Neural progenitor cell (in vitro differentiated cells): ENCODE measurements around the gene KIF15. TPM values are rescaled to one million over a fixed set of nuclear protein-coding genes. Genes with fewer than 3 reads are reported as not detected.

Experiments used
- DNase-seq: peaks from one replicate; pipeline ENCODE4 v3.0.0-alpha.2; 2016; ENCODE audit warnings: low spot score
- H2AFZ ChIP-seq: fragments of 200-600 bp; sonication (generic); replicated peaks from 2 replicates; pipeline ENCODE4 v1.6.1; 2016; ENCODE audit warnings: antibody characterized with exemption
- H3F3A ChIP-seq: fragments of 200-600 bp; sonication (generic); 2 replicates; pipeline ENCODE4 v1.6.1; 2016; ENCODE audit warnings: antibody characterized with exemption, low read depth
- H3K27ac ChIP-seq: fragments of 200-600 bp; sonication (generic); 2 replicates; pipeline ENCODE4 v1.5.1; 2016; ENCODE audit warnings: mild to moderate bottlenecking
- H3K27me3 ChIP-seq: fragments of 200-600 bp; sonication (generic); 2 replicates; pipeline ENCODE4 v1.6.1; 2016; ENCODE audit warnings: mild to moderate bottlenecking, moderate library complexity
- H3K36me3 ChIP-seq: fragments of 200-600 bp; sonication (generic); 2 replicates; pipeline ENCODE4 v1.5.1; 2016
- H3K4me1 ChIP-seq: fragments of 200-600 bp; sonication (generic); 2 replicates; pipeline ENCODE4 v1.6.1; 2016; ENCODE audit warnings: mixed run types
- H3K4me2 ChIP-seq: fragments of 200-600 bp; sonication (generic); 2 replicates; pipeline ENCODE4 v1.6.1; 2016
- H3K4me3 ChIP-seq: fragments of 200-600 bp; sonication (generic); 2 replicates; pipeline ENCODE4 v1.5.1; 2016
- H3K79me2 ChIP-seq: fragments of 200-600 bp; sonication (generic); 2 replicates; pipeline ENCODE4 v1.6.1; 2016; ENCODE audit warnings: low read depth
- H3K9ac ChIP-seq: fragments of 200-600 bp; sonication (generic); 2 replicates; pipeline ENCODE4 v1.6.1; 2016
- H3K9me3 ChIP-seq: fragments of 200-600 bp; sonication (generic); 2 replicates; pipeline ENCODE4 v1.5.1; 2016; ENCODE audit warnings: low read depth
- H4K20me1 ChIP-seq: fragments of 200-600 bp; sonication (generic); 2 replicates; pipeline ENCODE4 v1.6.1; 2016; ENCODE audit warnings: low read depth
- H3K27ac Mint-ChIP-seq: 3 replicates; pipeline ENCODE4 v1.8.0; 2021; ENCODE audit warnings: mixed read lengths
- H3K27me3 Mint-ChIP-seq: 2 replicates; pipeline ENCODE4 v1.8.0; 2022; ENCODE audit warnings: low read depth, mild to moderate bottlenecking, inconsistent platforms, moderate library complexity, mixed read lengths; ENCODE audit not compliant: insufficient read depth
- H3K36me3 Mint-ChIP-seq: 3 replicates; pipeline ENCODE4 v1.8.0; 2021; ENCODE audit warnings: mixed read lengths
- H3K4me1 Mint-ChIP-seq: 3 replicates; pipeline ENCODE4 v1.8.0; 2021; ENCODE audit warnings: mixed read lengths
- H3K4me3 Mint-ChIP-seq: 3 replicates; pipeline ENCODE4 v1.8.0; 2021; ENCODE audit warnings: mild to moderate bottlenecking, moderate library complexity, mixed read lengths
- H3K9me3 Mint-ChIP-seq: 3 replicates; pipeline ENCODE4 v1.8.0; 2020; ENCODE audit warnings: mixed read lengths
- EZH2 ChIP-seq: fragments of 200-600 bp; sonication (generic); IDR thresholded peaks from 2 replicates; pipeline ENCODE4 v1.6.1; 2017; ENCODE audit warnings: antibody characterized with exemption, mild to moderate bottlenecking, moderate library complexity
- EZH2phosphoT487 ChIP-seq: fragments of 200-600 bp; sonication (generic); IDR thresholded peaks from 2 replicates; pipeline ENCODE4 v1.6.1; 2017; ENCODE audit warnings: antibody characterized with exemption
- total RNA-seq: library from RNA; depleted of rRNA; stranded (reverse); fragments of >200 nt; gene quantifications from 2 replicates; pipeline ENCODE4 v1.2.3, GENCODE V29; 2015; ENCODE audit warnings: low replicate concordance
- TF ChIP-seq, protein P1 (sequence below): fragments of 200-600 bp; sonication (generic); IDR thresholded peaks from 2 replicates; pipeline ENCODE4 v1.5.1; 2017; ENCODE audit warnings: antibody characterized with exemption, mild to moderate bottlenecking

The KIF15 gene
- total RNA-seq, 1 donor from 2014 or later, result 83.4 TPM

DNA sequence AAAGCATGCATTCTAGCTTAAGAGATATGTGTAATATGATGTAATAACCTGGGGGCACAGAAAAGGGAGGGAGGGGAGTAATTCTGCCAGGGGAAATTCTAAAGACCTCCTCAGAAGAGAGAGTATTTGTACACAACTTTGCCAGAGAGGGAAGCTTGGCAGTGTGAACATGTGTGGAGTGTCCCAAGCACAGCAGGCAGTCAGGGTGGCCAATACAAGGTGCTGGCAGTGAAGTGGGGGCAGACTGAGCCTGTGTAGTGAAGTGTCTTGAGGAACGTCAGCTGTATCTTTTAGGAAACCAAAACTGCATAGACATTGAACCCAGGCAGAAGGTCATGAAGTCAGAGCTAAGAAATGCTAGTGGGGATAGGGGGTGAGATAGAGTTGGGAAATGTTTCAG is 70.4 kb downstream of the KIF15 start:
- H3K27ac ChIP-seq, result no peak overlapping the region
- H3K27me3 ChIP-seq, result no peaks in the 10 kb centered on the region
- H3K9me3 ChIP-seq, result no peaks in the 10 kb centered on the region
- peaks cover 8% of the 10 kb centered on the region for H3F3A ChIP-seq
- Mint-ChIP-seq H3K27ac (no peak overlapping the region), H3K27me3 (no peaks in the 10 kb centered on the region), H3K4me1 (no peaks in the 10 kb centered on the region), H3K9me3 (peaks cover 8% of the 10 kb centered on the region), H3K4me3 (no peak overlapping the region), H3K36me3 (peaks cover 41% of the 10 kb centered on the region)
- TF ChIP-seq EZH2 (no peak), EZH2phosphoT487 (no peak)
- TF ChIP-seq, protein P1, sequence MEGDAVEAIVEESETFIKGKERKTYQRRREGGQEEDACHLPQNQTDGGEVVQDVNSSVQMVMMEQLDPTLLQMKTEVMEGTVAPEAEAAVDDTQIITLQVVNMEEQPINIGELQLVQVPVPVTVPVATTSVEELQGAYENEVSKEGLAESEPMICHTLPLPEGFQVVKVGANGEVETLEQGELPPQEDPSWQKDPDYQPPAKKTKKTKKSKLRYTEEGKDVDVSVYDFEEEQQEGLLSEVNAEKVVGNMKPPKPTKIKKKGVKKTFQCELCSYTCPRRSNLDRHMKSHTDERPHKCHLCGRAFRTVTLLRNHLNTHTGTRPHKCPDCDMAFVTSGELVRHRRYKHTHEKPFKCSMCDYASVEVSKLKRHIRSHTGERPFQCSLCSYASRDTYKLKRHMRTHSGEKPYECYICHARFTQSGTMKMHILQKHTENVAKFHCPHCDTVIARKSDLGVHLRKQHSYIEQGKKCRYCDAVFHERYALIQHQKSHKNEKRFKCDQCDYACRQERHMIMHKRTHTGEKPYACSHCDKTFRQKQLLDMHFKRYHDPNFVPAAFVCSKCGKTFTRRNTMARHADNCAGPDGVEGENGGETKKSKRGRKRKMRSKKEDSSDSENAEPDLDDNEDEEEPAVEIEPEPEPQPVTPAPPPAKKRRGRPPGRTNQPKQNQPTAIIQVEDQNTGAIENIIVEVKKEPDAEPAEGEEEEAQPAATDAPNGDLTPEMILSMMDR, result no peak
- H3K4me2 ChIP-seq, result no peak overlapping the region
- H3K4me1 ChIP-seq, result no peaks in the 10 kb centered on the region
- no peak overlapping the region for H3K4me3 ChIP-seq
- no peaks in the 10 kb centered on the region for H3K79me2 ChIP-seq
- H3K36me3 ChIP-seq, result peaks cover 34% of the 10 kb centered on the region
- no peaks in the 10 kb centered on the region for H4K20me1 ChIP-seq
- no peak for DNase-seq
- H3K9ac ChIP-seq, result no peak overlapping the region
- H2AFZ ChIP-seq, result no peak overlapping the region

DNA sequence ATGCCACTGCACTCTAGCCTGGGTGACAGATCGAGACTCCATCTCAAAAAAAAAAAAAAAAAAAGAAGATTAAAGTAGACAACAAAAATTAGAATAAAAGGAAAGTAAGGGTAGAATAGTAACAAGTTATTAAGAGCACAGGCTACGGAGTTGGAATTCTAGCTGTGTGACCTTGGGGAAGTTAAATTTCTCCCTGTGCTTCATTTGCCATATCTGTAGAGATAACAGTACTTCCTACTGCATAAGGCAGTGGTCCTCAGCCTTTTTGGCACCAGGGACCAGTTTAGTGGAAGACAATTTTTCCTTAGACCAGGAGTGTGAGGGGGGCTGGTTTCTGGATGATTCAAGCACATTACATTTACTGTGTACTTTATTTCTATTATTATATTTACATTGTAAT is 71.4 kb downstream of the KIF15 start:
- no peaks in the 10 kb centered on the region for H4K20me1 ChIP-seq

DNA sequence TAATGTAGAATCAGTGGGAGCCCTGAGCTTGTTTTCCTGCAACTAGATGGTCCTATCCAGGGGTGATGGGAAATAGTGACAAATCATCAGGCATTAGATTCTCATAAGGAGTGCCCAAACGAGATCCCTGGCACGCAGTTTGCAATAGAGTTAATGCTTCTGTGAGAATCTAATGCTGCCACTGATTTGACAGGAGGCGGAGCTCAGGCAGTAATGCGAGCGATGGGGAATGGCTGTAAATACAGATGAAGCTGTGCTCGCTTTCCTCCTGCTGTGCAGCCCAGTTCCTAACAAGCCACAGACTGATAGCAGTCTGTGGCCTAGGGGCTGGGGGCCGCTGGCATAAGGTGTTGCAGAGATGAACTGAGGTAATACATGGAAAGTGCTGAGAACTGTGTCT is 71.8 kb downstream of the KIF15 start:
- Mint-ChIP-seq H3K4me1 (no peaks in the 10 kb centered on the region), H3K27me3 (no peaks in the 10 kb centered on the region), H3K27ac (no peak overlapping the region), H3K9me3 (peaks cover 8% of the 10 kb centered on the region), H3K36me3 (peaks cover 47% of the 10 kb centered on the region), H3K4me3 (no peak overlapping the region)
- no peak for DNase-seq
- Histone ChIP-seq H4K20me1 (no peaks in the 10 kb centered on the region), H3K9me3 (no peaks in the 10 kb centered on the region), H3K4me1 (no peaks in the 10 kb centered on the region), H3K27ac (no peak overlapping the region), H3K9ac (no peak overlapping the region), H3K27me3 (no peaks in the 10 kb centered on the region), H3K4me2 (no peak overlapping the region), H3K36me3 (peaks cover 34% of the 10 kb centered on the region), H2AFZ (no peak overlapping the region), H3F3A (peaks cover 8% of the 10 kb centered on the region), H3K4me3 (no peak overlapping the region), H3K79me2 (no peaks in the 10 kb centered on the region)
- TF ChIP-seq, protein P1, result no peak
- TF ChIP-seq EZH2phosphoT487 (no peak), EZH2 (no peak)

More for the DNA sequence above, 71.4 kb downstream of the KIF15 start:
- DNase-seq, result no peak
- Histone ChIP-seq H3F3A (peaks cover 8% of the 10 kb centered on the region), H3K4me3 (no peak overlapping the region), H3K4me2 (no peak overlapping the region), H3K9ac (no peak overlapping the region), H3K36me3 (peaks cover 36% of the 10 kb centered on the region), H2AFZ (no peak overlapping the region), H3K27me3 (no peaks in the 10 kb centered on the region), H3K27ac (no peak overlapping the region), H3K4me1 (no peaks in the 10 kb centered on the region), H3K9me3 (no peaks in the 10 kb centered on the region), H3K79me2 (no peaks in the 10 kb centered on the region)
- Mint-ChIP-seq H3K36me3 (peaks cover 44% of the 10 kb centered on the region), H3K4me3 (no peak overlapping the region), H3K9me3 (peaks cover 8% of the 10 kb centered on the region), H3K27ac (no peak overlapping the region), H3K4me1 (no peaks in the 10 kb centered on the region), H3K27me3 (no peaks in the 10 kb centered on the region)
- no peak for TF ChIP-seq EZH2
- no peak for TF ChIP-seq EZH2phosphoT487
- TF ChIP-seq, protein P1, result no peak
